ENCODE results near the gene CNTN4.

The CNTN4 gene

GRCh38 chr3:2372306-2372705 is 273.6 kb downstream of the CNTN4 start:
- DNase-seq (ENCODE audit: low spot score) = no peak
- TF ChIP-seq CTCF (IDR thresholded peaks at IDR 0.05) = no peak
- Histone ChIP-seq H3K4me3 (no peak overlapping the region), H3K27ac (no peak overlapping the region)

GRCh38 chr3:2375376-2375775 is 276.7 kb downstream of the CNTN4 start:
- no peak overlapping the region for H3K4me3 ChIP-seq
- H3K27ac ChIP-seq = no peak overlapping the region
- no peak for DNase-seq (ENCODE audit: low spot score)
- TF ChIP-seq CTCF (IDR thresholded peaks at IDR 0.05) = no peak

GRCh38 chr3:2377281-2377680 is 278.6 kb downstream of the CNTN4 start:
- H3K27ac ChIP-seq = no peak overlapping the region
- no peak overlapping the region for H3K4me3 ChIP-seq
- TF ChIP-seq CTCF (IDR thresholded peaks at IDR 0.05) = no peak
- DNase-seq (ENCODE audit: low spot score) = no peak

- no peak for DNase-seq (ENCODE audit: low spot score)
- Histone ChIP-seq H3K4me3 (no peak overlapping the region), H3K27ac (no peak overlapping the region)
- TF ChIP-seq CTCF (IDR thresholded peaks at IDR 0.05) = no peak
Measured at GRCh38 chr3:2390926-2391532, 292.4 kb downstream of the CNTN4 start.

GRCh38 chr3:2391896-2392295 is 293.2 kb downstream of the CNTN4 start:
- no peak for TF ChIP-seq CTCF (IDR thresholded peaks at IDR 0.05)
- Histone ChIP-seq H3K4me3 (no peak overlapping the region), H3K27ac (no peak overlapping the region)
- no peak for DNase-seq (ENCODE audit: low spot score)

GRCh38 chr3:2392981-2393380 is 294.3 kb downstream of the CNTN4 start:
- DNase-seq (ENCODE audit: low spot score) = no peak
- Histone ChIP-seq H3K4me3 (no peak overlapping the region), H3K27ac (no peak overlapping the region)
- TF ChIP-seq CTCF (IDR thresholded peaks at IDR 0.05) = no peak

GRCh38 chr3:2415083-2415482 is 316.4 kb downstream of the CNTN4 start:
- H3K27ac ChIP-seq = no peak overlapping the region
- no peak overlapping the region for H3K4me3 ChIP-seq
- DNase-seq (ENCODE audit: low spot score) = no peak
- no peak for TF ChIP-seq CTCF (IDR thresholded peaks at IDR 0.05)

Measured in coronary artery (tissue), 2 donors.